HepG2 (cell line): ENCODE results near the gene OR7G3. TPM values are rescaled to one million over a fixed set of nuclear protein-coding genes. Genes with fewer than 3 reads are reported as not detected.

Experiments
- ASH2L ChIP-seq: fragments of 300-600, 200-600 bp; sonication (generic); IDR thresholded peaks from 2 replicates; pipeline ENCODE4 v1.7.0; 2017; ENCODE audit warnings: low read depth, mild to moderate bottlenecking, moderate library complexity, mixed read lengths, low read length; ENCODE audit not compliant: insufficient read length
- ATF1 ChIP-seq: IDR thresholded peaks from 2 replicates; pipeline ENCODE4 v1.6.1; 2016; ENCODE audit warnings: mild to moderate bottlenecking, control low read depth
- DMAP1 ChIP-seq: IDR thresholded peaks from 2 replicates; pipeline ENCODE4 v1.6.1; 2016
- DPF2 ChIP-seq: sonication (generic); formaldehyde crosslinking; IDR thresholded peaks from 2 replicates; pipeline ENCODE4 v1.4.0; 2020; ENCODE audit warnings: mild to moderate bottlenecking, low read depth, missing genetic modification reagents, borderline replicate concordance
- FOXK1 ChIP-seq: sonication (generic); formaldehyde crosslinking; IDR thresholded peaks from 2 replicates; pipeline ENCODE4 v1.4.0; 2020; ENCODE audit warnings: low read depth, missing genetic modification reagents, borderline replicate concordance
- MAFG ChIP-seq: sonication (generic); formaldehyde crosslinking; IDR thresholded peaks from 2 replicates; pipeline ENCODE4 v1.5.1; 2020; ENCODE audit warnings: mild to moderate bottlenecking, missing genetic modification reagents
- MYPOP ChIP-seq: sonication (generic); formaldehyde crosslinking; IDR thresholded peaks from 2 replicates; pipeline ENCODE4 v1.8.1; 2023; ENCODE audit warnings: mild to moderate bottlenecking, moderate library complexity, missing genetic modification reagents
- NFE2L1 ChIP-seq: sonication (generic); formaldehyde crosslinking; IDR thresholded peaks from 2 replicates; pipeline ENCODE4 v1.4.0; 2020; ENCODE audit warnings: missing genetic modification reagents, mild to moderate bottlenecking, borderline replicate concordance
- PAX8 ChIP-seq: sonication (generic); formaldehyde crosslinking; IDR thresholded peaks from 2 replicates; pipeline ENCODE4 v1.8.0; 2022; ENCODE audit warnings: mild to moderate bottlenecking, missing genetic modification reagents, borderline replicate concordance
- PHF20 ChIP-seq: sonication (generic); formaldehyde crosslinking; IDR thresholded peaks from 2 replicates; pipeline ENCODE4 v1.5.0; 2020; ENCODE audit warnings: mild to moderate bottlenecking, missing genetic modification reagents
- SIN3A ChIP-seq: IDR thresholded peaks from 2 replicates; pipeline ENCODE4 v1.6.1; 2011; ENCODE audit warnings: low read depth, mild to moderate bottlenecking, control low read depth, low read length, borderline replicate concordance
- ZNF251 ChIP-seq: sonication (generic); formaldehyde crosslinking; IDR thresholded peaks from 2 replicates; pipeline ENCODE4 v1.9.0; 2021; ENCODE audit warnings: mild to moderate bottlenecking, missing genetic modification reagents
- ZNF280B ChIP-seq: sonication (generic); formaldehyde crosslinking; IDR thresholded peaks from 2 replicates; pipeline ENCODE4 v1.5.0; 2020; ENCODE audit warnings: missing genetic modification reagents, mild to moderate bottlenecking, borderline replicate concordance
- ZNF513 ChIP-seq: sonication (generic); formaldehyde crosslinking; conservative IDR thresholded peaks from 2 replicates; pipeline ENCODE4 v1.5.0; 2020; ENCODE audit warnings: missing genetic modification reagents
- ZNF614 ChIP-seq: IDR thresholded peaks from 2 replicates; pipeline ENCODE4 v1.6.1; 2018; ENCODE audit warnings: missing biosample characterization, missing genetic modification reagents, inconsistent platforms, borderline replicate concordance
- ZNF710 ChIP-seq: sonication (generic); formaldehyde crosslinking; IDR thresholded peaks from 2 replicates; pipeline ENCODE4 v1.5.0; 2020; ENCODE audit warnings: mild to moderate bottlenecking, missing genetic modification reagents, borderline replicate concordance
- ZNF784 ChIP-seq: sonication (generic); formaldehyde crosslinking; IDR thresholded peaks from 2 replicates; pipeline ENCODE4 v1.5.1; 2020; ENCODE audit warnings: missing genetic modification reagents, mild to moderate bottlenecking, borderline replicate concordance
- ZSCAN9 ChIP-seq: IDR thresholded peaks from 2 replicates; pipeline ENCODE4 v1.6.1; 2016; ENCODE audit warnings: borderline replicate concordance
- polyA plus RNA-seq, 8 experiments: library from polyadenylated mRNA; depleted of rRNA in 3 of 8; stranded (reverse) in 7 of 8; unstranded in 1 of 8; fragments of >200 nt; fragmentation: Illumina TruSeq in 4 of 8; extraction: Trizol in 4 of 8; gene quantifications; 2 replicates each; pipeline versions ENCODE4 v1.2.1 to v1.2.3, GENCODE V29; 2011 to 2016; ENCODE audit warnings: low read depth in 4 of 8, missing spikeins in 1 of 8, mixed read lengths in 1 of 8; ENCODE audit not compliant: insufficient read depth in 1 of 8
- total RNA-seq, 5 experiments: library from RNA; depleted of rRNA; stranded (reverse); fragments of >200 nt; fragmentation: Illumina TruSeq; extraction: Trizol; gene quantifications; 2 replicates each; pipeline ENCODE4 v1.2.3, GENCODE V29; 2016; ENCODE audit warnings: low read depth in 1 of 5

The OR7G3 gene
- total and polyA plus RNA-seq, 2 of the 13 experiments (the other 11 are each of a cell fraction or from before 2014, with no cell fraction given), result not detected

GRCh38 chr19:9140159-9140874 lies 13.6 kb upstream of the OR7G3 start, which contains the start of gene ZNF317 (continued):
- TF ChIP-seq ZNF513 (CRISPR knock-in tag) (no peak), ZNF251 (no peak), ZNF710 (CRISPR knock-in tag) (peak; percentile 65; the same call in 1 of the 2 replicates), MAFG (CRISPR knock-in tag) (no peak), FOXK1 (peak; percentile 53; the same call in 1 of the 2 replicates), PAX8 (CRISPR knock-in tag) (no peak), MYPOP (CRISPR knock-in tag) (0 out of 2 replicates have a peak, but pooled peaks have one; percentile 62), DMAP1 (CRISPR knock-in tag) (peak; percentile 89), SIN3A (peak; percentile 93), ZSCAN9 (CRISPR knock-in tag) (0 out of 2 replicates have a peak, but pooled peaks have one; percentile 53), ZNF280B (CRISPR knock-in tag) (peak; percentile 80), DPF2 (CRISPR knock-in tag) (no peak), PHF20 (peak; percentile 85), ZNF784 (peak; percentile 76; the same call in 1 of the 2 replicates), ATF1 (CRISPR knock-in tag) (peak; percentile 77), NFE2L1 (CRISPR knock-in tag) (no peak), ZNF614 (CRISPR knock-in tag) (no peak; the same call in 1 of the 2 replicates), ASH2L (peak; percentile 95)
